ENCODE results near the gene FAF1.

FAF1 gene

GRCh38 chr1:50603274-50604271 is 356.5 kb downstream of the FAF1 start (continued):
- peak; percentile 75 for TF ChIP-seq ZBTB44 (tag by site-specific recombination; IDR thresholded peaks at IDR 0.05)
- TF ChIP-seq ZNF350 (tag by site-specific recombination; IDR thresholded peaks at IDR 0.05): no peak
- TF ChIP-seq ZNF292 (tag by site-specific recombination; IDR thresholded peaks at IDR 0.05; ENCODE audit: borderline replicate concordance, low read depth): no peak
- no peak for TF ChIP-seq HOXA7 (CRISPR knock-in tag; IDR thresholded peaks at IDR 0.05; ENCODE audit: borderline replicate concordance)
- peak; percentile 93 for TF ChIP-seq PRDM6 (tag by site-specific recombination; IDR thresholded peaks at IDR 0.05)
- TF ChIP-seq ZNF530 (tag by site-specific recombination; IDR thresholded peaks at IDR 0.05; ENCODE audit: low read depth): no peak
- no peak for TF ChIP-seq ZNF10 (tag by site-specific recombination; IDR thresholded peaks at IDR 0.05)
- peak; percentile 90 for TF ChIP-seq PRDM10 (tag by site-specific recombination; IDR thresholded peaks at IDR 0.05)
- TF ChIP-seq BCL11B (tag by site-specific recombination; IDR thresholded peaks at IDR 0.05; ENCODE audit: low read depth): no peak
- no peak for TF ChIP-seq ZNF830 (tag by site-specific recombination; IDR thresholded peaks at IDR 0.05; ENCODE audit: low read depth)
- TF ChIP-seq ZNF473 (tag by site-specific recombination; IDR thresholded peaks at IDR 0.05): no peak
- no peak for TF ChIP-seq ZNF596 (tag by site-specific recombination; IDR thresholded peaks at IDR 0.05)
- no peak for TF ChIP-seq ZNF221 (tag by site-specific recombination; IDR thresholded peaks at IDR 0.05; ENCODE audit: borderline replicate concordance)
- no peak for TF ChIP-seq ZNF791 (tag by site-specific recombination; IDR thresholded peaks at IDR 0.05)
- TF ChIP-seq ZNF521 (tag by site-specific recombination; IDR thresholded peaks at IDR 0.05): no peak
- TF ChIP-seq ZFP69B (tag by site-specific recombination; IDR thresholded peaks at IDR 0.05): 0 out of 2 replicates have a peak, but pooled peaks have one; percentile 13
- peak; percentile 10; the same call in 1 of the 2 replicates for TF ChIP-seq TSHZ1 (tag by site-specific recombination; IDR thresholded peaks at IDR 0.05; ENCODE audit: borderline replicate concordance)
- no peak for TF ChIP-seq ZNF624 (tag by site-specific recombination; IDR thresholded peaks at IDR 0.05)
- 0 out of 2 replicates have a peak, but pooled peaks have one; percentile 26 for TF ChIP-seq ZSCAN4 (tag by site-specific recombination; IDR thresholded peaks at IDR 0.05)
- peak; percentile 63 for TF ChIP-seq ZNF600 (tag by site-specific recombination; IDR thresholded peaks at IDR 0.05)
- no peak for TF ChIP-seq ZBTB6 (tag by site-specific recombination; IDR thresholded peaks at IDR 0.05)
- TF ChIP-seq ZSCAN18 (tag by site-specific recombination; IDR thresholded peaks at IDR 0.05): no peak
- TF ChIP-seq SCRT2 (tag by site-specific recombination; IDR thresholded peaks at IDR 0.05): 0 out of 2 replicates have a peak, but pooled peaks have one; percentile 20

All from HEK293 (cell line).